Thyroid gland (tissue), 4 donors: ENCODE data around the gene COL8A2.
A peak's percentile ranks its signal among the peaks of the same experiment; 100 is the strongest.

Experiments used
- POLR2A ChIP-seq, 2 donors: fragments of 450-650 bp; IDR thresholded peaks; one replicate each; pipeline ENCODE4 v1.6.1; 2017; ENCODE audit warnings: antibody characterized with exemption in 2 of 2, mild to moderate bottlenecking in 2 of 2, moderate library complexity in 1 of 2
- TF ChIP-seq, protein P1 (sequence below), 6 experiments: fragments of 200-600 bp in 3 of 6; fragments of 450-650 bp in 3 of 6; sonication (generic) in 3 of 6; IDR thresholded peaks; one replicate each; pipeline ENCODE4 v1.5.1; 2016 to 2019; ENCODE audit warnings: antibody characterized with exemption in 6 of 6, mild to moderate bottlenecking in 2 of 6, inconsistent platforms in 1 of 6, moderate library complexity in 1 of 6

DNA sequence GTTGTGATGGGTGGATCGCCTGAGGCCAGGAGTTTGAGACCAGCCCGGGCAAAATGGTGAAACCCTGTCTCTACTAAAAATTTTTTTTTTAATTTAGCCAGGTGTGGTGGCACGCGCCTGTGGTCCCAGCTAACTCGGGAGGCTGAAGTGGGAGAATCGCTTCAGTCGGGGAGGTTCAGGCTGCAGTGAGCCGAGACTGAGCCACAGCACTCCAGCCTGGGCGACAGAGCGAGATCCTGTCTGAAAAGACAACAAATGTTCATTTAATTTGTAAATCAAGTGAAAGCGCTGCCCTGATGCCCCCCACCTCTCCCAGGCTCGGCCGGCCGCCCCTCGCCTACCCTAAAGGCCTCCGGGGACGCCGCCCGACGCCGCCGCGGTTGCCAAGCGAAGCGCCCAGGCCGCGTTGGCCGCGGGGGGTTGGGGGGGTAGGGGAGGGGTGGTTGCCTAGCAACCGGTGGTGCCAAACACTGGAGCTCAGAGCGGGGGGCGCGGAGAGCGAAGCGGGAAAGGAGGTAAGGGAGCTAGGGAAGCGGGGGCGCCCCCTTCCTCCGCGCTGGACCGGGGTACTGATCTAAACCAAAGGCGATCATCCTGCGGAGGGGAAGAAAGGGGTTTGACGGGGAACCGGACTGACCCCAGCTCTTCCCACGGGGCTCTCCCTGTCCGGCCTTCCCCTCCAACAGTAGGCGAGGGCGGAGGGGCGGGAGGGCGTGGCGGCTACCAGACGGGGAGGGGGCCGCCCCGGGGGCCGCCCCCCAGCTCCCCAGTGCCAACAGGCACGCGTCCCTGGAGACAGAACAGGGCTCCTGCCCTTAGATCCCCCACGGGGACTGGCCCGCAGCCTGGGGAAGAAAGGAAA is 41.2 kb downstream of the COL8A2 start, which contains the start of gene TEKT2:
- TF ChIP-seq, protein P1, sequence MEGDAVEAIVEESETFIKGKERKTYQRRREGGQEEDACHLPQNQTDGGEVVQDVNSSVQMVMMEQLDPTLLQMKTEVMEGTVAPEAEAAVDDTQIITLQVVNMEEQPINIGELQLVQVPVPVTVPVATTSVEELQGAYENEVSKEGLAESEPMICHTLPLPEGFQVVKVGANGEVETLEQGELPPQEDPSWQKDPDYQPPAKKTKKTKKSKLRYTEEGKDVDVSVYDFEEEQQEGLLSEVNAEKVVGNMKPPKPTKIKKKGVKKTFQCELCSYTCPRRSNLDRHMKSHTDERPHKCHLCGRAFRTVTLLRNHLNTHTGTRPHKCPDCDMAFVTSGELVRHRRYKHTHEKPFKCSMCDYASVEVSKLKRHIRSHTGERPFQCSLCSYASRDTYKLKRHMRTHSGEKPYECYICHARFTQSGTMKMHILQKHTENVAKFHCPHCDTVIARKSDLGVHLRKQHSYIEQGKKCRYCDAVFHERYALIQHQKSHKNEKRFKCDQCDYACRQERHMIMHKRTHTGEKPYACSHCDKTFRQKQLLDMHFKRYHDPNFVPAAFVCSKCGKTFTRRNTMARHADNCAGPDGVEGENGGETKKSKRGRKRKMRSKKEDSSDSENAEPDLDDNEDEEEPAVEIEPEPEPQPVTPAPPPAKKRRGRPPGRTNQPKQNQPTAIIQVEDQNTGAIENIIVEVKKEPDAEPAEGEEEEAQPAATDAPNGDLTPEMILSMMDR (IDR thresholded peaks at IDR 0.05), result no peak
- peak in 1 of 2 donors; percentile 7 for TF ChIP-seq POLR2A (IDR thresholded peaks at IDR 0.05)
